Measurements from ENCODE around the gene SEC62. TPM values are rescaled to one million over a fixed set of nuclear protein-coding genes. Genes with fewer than 3 reads are reported as not detected.

The SEC62 gene
- total RNA-seq, 1 donor from 2014 or later, result 113 TPM

GRCh38 chr3:169992781-169993180 lies 26.2 kb downstream of the SEC62 start:
- H3K27ac Mint-ChIP-seq (ENCODE audit: unreplicated experiment), result no peak overlapping the region
- no peaks in the 10 kb centered on the region for H3K27me3 Mint-ChIP-seq (ENCODE audit: unreplicated experiment)
- DNase-seq (ENCODE audit: extremely low spot score, unreplicated experiment), result no peak
- H3K4me1 Mint-ChIP-seq (ENCODE audit: unreplicated experiment), result no peaks in the 10 kb centered on the region
- H3K9me3 Mint-ChIP-seq (ENCODE audit: unreplicated experiment), result no peaks in the 10 kb centered on the region
- no peak for TF ChIP-seq CTCF (IDR thresholded peaks at IDR 0.05)
- H3K36me3 Mint-ChIP-seq (ENCODE audit: unreplicated experiment), result peaks cover 36% of the 10 kb centered on the region
- no peak overlapping the region for H3K4me3 Mint-ChIP-seq (ENCODE audit: unreplicated experiment)

GRCh38 chr3:169993761-169994160 lies 27.2 kb downstream of the SEC62 start:
- Mint-ChIP-seq H3K27ac (ENCODE audit: unreplicated experiment) (no peak overlapping the region), H3K4me1 (ENCODE audit: unreplicated experiment) (no peaks in the 10 kb centered on the region), H3K9me3 (ENCODE audit: unreplicated experiment) (no peaks in the 10 kb centered on the region), H3K4me3 (ENCODE audit: unreplicated experiment) (no peak overlapping the region), H3K27me3 (ENCODE audit: unreplicated experiment) (no peaks in the 10 kb centered on the region), H3K36me3 (ENCODE audit: unreplicated experiment) (peaks cover 31% of the 10 kb centered on the region)
- no peak for DNase-seq (ENCODE audit: extremely low spot score, unreplicated experiment)
- no peak for TF ChIP-seq CTCF (IDR thresholded peaks at IDR 0.05)

- H3K27me3 Mint-ChIP-seq (ENCODE audit: unreplicated experiment), result no peaks in the 10 kb centered on the region
- H3K27ac Mint-ChIP-seq (ENCODE audit: unreplicated experiment), result no peak overlapping the region
- TF ChIP-seq CTCF (IDR thresholded peaks at IDR 0.05), result no peak
- H3K36me3 Mint-ChIP-seq (ENCODE audit: unreplicated experiment), result peaks cover 31% of the 10 kb centered on the region
- no peaks in the 10 kb centered on the region for H3K4me1 Mint-ChIP-seq (ENCODE audit: unreplicated experiment)
- H3K4me3 Mint-ChIP-seq (ENCODE audit: unreplicated experiment), result no peak overlapping the region
- no peak for DNase-seq (ENCODE audit: extremely low spot score, unreplicated experiment)
- H3K9me3 Mint-ChIP-seq (ENCODE audit: unreplicated experiment), result no peaks in the 10 kb centered on the region
Observed at GRCh38 chr3:169996063-169996462, 29.5 kb downstream of the SEC62 start.

- peaks cover 22% of the 10 kb centered on the region for H3K36me3 Mint-ChIP-seq (ENCODE audit: unreplicated experiment)
- H3K27ac Mint-ChIP-seq (ENCODE audit: unreplicated experiment), result no peak overlapping the region
- no peak overlapping the region for H3K4me3 Mint-ChIP-seq (ENCODE audit: unreplicated experiment)
- H3K9me3 Mint-ChIP-seq (ENCODE audit: unreplicated experiment), result no peaks in the 10 kb centered on the region
- TF ChIP-seq CTCF (IDR thresholded peaks at IDR 0.05), result no peak
- DNase-seq (ENCODE audit: extremely low spot score, unreplicated experiment), result no peak
- H3K4me1 Mint-ChIP-seq (ENCODE audit: unreplicated experiment), result no peaks in the 10 kb centered on the region
- H3K27me3 Mint-ChIP-seq (ENCODE audit: unreplicated experiment), result no peaks in the 10 kb centered on the region
Observed at GRCh38 chr3:169998668-169999131, 32.1 kb downstream of the SEC62 start.

- Mint-ChIP-seq H3K4me3 (ENCODE audit: unreplicated experiment) (no peak overlapping the region), H3K4me1 (ENCODE audit: unreplicated experiment) (no peaks in the 10 kb centered on the region), H3K36me3 (ENCODE audit: unreplicated experiment) (peaks cover 21% of the 10 kb centered on the region), H3K9me3 (ENCODE audit: unreplicated experiment) (no peaks in the 10 kb centered on the region), H3K27ac (ENCODE audit: unreplicated experiment) (no peak overlapping the region), H3K27me3 (ENCODE audit: unreplicated experiment) (no peaks in the 10 kb centered on the region)
- TF ChIP-seq CTCF (IDR thresholded peaks at IDR 0.05), result no peak
- DNase-seq (ENCODE audit: extremely low spot score, unreplicated experiment), result no peak
Observed at GRCh38 chr3:169999433-169999832, 32.8 kb downstream of the SEC62 start.
